GM18909 (cell line): ENCODE results near the gene ANK3.

Experiments
- ATAC-seq: cut with Tn5 transposase; IDR thresholded peaks from one replicate; pipeline ENCODE4 v1.9.1; 2021; ENCODE audit warnings: mild to moderate bottlenecking; ENCODE audit not compliant: unreplicated experiment, poor library complexity

ANK3 gene

DNA sequence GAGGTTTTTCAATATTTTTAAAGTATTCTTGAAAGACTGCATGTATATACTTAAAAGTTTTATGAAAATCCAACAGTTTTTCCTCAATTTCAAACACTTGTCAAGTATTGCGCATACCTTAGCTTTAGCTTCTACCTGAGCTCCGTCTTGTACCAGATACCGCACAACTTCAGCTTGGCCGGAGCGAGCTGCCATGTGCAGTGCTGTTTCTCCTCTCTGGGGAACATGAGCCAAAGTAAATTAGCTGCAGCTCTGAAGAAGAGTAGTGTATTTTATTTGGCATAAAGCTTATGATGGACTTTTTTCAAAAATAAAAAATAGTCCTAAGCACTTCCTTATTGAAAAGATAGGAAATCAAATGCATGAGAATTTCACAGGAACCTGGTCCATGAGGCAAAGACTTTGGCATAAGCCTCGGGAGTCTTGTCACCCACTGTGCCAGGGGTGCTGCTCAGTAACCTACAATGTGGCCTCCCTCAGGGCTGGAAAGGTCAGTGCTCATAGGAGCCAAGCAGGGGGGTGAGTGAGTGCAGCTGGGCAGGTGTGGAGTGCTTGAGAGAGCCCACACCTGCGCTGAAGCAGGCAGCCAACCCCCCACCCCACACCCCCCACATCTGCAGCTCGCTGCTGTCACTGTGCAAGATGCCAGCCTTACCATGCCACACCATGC lies 189.5 kb downstream of the ANK3 start:
- ATAC-seq = no peak

DNA sequence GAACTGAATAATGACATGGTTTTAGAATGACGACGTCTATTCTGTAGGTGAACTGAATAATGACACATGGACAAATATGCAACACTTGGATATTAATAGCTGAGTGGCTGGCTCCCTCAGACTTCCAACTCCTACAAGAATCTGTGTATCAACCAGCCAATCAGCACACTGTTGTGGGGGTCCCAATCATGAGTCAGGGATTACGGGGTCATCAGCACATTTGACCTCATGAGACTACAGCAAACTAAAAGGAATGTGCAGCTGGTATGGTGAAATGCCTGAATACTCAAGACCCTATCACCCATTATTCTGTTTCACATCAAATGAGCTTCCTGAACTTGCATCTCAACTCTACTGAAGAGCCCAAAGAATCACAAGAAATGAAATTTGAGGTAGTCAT lies 192.5 kb downstream of the ANK3 start:
- ATAC-seq = no peak

DNA sequence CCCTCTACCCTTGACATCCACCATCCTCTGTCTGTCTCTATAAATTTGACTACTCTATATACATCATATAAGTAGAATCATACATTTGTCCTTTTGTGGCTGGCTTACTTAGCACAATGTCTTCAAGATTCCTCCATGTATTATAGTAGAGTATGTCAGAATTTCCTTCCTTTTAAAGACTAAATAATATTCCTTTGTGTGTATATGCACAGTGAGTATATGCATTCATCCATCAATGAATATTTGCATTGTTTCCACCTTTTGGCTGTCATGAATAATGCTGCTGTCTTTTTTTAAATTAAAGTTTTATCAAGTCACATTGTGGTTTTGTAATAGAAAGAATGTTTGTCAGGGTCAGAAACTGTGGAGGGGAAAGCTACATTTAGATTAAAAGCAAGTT lies 195.3 kb downstream of the ANK3 start:
- ATAC-seq = no peak

DNA sequence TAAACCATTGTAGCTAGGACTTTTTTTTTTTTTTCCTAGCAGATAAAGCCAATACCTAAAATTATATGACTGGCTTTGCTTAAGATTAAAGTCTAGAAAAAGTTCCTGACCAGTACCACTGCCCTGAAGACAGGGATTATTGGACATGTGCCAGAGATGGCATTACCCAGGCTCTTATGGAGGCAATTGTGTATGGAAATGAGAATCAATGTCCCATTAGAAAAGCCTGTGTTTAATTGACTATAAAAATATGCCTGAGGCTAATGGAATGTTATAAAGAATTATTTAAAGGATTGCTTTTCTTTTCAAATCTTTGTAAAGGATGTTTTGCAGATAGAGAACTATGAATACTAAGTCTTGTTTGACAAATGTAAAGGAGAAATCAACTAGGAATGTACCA lies 196.7 kb downstream of the ANK3 start:
- ATAC-seq = no peak

- ATAC-seq = no peak
Observed at GRCh38 chr10:60189861-60190475, 199.7 kb downstream of the ANK3 start.

GRCh38 chr10:60188548-60188947 lies 201.1 kb downstream of the ANK3 start:
- ATAC-seq = no peak

- no peak for ATAC-seq
Observed at GRCh38 chr10:60187691-60188090, 202.0 kb downstream of the ANK3 start.

DNA sequence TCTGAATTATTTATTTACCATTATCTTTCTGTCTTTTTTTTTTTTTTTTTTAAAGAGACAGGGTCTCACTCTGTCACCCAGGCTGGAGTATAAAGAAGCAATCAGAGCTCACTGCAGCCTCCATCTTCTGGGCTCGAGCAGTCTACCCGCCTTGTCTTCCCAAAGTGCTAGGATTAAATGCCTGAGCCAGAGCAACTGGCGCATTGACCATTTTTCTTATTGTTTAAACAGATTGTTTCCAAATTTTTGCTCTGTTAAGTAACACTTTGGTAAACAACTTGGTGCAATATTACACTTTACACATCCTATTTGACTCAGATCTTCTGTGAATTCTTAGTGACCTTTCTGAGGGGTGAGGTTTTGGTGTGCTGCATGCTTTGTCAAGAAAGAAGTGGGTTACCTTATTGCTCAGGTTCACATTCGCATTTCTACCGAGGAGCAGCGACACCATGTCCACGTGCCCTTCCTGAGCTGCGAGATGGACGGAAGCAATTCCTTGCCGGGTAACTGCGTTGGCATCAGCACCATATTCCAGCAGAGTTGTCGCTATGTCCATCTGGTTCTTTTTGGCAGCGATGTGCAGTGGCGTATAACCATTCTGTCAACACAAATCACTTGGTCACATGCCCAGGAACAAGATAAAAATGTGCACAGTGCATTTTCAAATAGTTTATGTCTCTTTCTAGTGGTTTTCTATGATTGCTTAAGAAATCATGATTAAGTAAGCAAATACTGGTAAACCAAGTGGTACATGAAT lies 203.2 kb downstream of the ANK3 start:
- ATAC-seq = no peak

DNA sequence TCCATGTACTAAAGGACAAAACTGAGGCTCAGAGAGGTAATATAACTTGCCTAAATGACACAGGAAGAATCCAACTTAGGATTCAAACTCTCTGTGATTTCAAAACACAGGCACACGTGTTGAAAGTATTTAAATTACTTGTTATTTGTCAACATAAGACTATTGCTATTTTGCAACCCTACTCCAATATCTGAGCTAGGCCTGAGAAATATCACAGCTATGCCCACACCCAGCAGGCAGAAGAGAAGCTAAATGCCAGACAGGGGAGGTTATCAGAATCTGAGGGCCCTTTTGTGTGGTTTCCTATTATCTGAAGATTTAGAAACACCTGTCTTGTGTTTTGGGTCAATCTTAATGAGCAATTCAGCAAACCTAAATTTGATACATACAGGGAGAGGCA lies 204.3 kb downstream of the ANK3 start:
- ATAC-seq = no peak

DNA sequence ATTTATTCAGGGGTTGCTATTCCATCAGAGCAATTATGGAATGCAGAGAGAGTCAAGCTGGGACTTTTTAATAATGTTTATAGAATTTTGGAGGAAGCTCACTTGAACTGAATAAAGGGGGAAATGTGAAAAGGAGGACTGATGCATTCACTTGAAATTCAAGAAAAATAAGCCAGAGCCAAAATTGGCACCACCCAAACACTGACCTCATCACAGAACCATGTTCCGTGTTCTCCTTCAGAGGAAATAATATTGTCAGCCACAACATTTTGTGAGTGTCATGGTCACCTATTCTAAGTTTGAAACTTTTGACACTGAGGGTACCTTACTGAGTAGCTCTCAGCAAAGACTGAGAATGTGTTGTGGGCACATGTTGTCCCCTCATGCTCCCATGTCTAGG lies 207.0 kb downstream of the ANK3 start:
- ATAC-seq = no peak

GRCh38 chr10:60176925-60177324 lies 212.8 kb downstream of the ANK3 start:
- ATAC-seq = no peak

GRCh38 chr10:60175441-60175971 lies 214.2 kb downstream of the ANK3 start:
- no peak for ATAC-seq

DNA sequence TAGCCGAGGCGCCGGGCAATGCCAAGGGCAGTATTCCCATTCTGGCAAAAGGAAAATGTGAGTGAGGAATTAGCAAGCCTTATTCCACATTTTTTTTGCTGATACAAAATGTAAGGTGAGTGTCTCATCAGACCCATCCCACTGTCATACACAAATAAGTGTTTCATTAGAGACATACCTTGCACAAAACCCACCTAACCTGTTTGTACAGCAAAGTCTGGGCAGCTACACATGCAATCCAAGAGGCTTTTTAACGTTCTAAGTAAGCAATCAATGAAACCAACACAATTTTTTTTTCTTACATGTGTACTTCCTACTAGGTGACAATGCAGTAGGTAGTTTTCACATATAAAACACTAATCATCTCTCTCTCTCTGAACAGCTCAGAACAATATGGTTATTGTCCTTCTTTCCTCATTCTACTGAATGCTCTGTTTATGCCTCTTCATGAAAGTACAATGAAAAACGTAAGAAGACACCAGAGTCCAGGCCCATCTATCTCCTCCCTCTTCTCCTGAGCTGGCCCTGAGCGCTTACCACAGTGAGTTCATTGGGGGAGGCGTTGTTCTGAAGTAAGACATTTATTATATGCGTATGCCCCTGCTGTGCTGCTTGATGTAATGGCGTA lies 217.2 kb downstream of the ANK3 start:
- ATAC-seq = no peak

DNA sequence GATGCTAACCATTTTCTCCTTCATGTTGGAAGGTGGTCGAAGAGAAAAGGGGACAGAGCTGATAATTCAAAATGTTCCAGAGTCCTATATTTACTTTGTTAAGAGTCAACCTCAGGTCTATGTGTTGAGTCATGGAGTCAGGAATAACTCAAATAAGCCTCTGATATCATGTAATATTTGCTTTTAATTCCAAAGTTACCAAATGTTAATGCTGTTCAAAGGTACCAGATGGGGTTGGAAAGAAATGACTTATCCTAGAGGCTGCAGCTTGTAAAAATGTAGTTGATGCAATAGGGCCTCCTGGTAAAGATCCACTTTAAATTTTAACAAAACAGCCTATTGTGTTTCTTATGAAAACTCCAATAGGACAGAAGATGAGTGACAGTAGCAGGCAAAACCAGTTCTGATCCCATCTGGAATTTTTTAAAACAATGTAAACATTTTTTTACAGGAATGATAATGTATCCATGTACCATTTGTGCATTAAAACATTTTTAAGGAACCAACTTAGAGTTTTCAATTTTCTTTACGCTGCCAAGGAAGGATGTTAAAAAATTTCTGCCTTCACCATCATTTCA lies 218.2 kb downstream of the ANK3 start:
- no peak for ATAC-seq

DNA sequence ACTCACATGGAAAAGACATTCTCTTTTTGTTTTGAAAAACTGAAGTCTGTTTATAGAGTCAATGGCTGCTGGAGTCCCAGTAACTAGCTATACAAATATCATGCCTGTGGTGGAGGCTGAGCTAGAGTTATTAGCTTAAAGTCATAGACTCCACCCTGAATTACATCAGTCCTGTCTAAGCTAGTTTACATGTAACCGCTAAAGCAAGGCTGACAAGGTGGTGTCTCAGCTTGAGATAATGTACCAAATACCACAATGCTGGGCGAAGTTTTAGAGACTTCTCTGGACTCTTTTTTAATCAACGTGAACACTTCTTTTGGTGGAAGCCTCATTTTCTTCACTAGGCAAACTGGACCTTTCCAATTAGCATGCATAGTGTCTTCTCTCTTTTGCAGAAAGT lies 219.4 kb downstream of the ANK3 start:
- no peak for ATAC-seq

GRCh38 chr10:60169111-60169510 lies 220.6 kb downstream of the ANK3 start:
- no peak for ATAC-seq

GRCh38 chr10:60167050-60167449 lies 222.6 kb downstream of the ANK3 start:
- ATAC-seq = no peak

DNA sequence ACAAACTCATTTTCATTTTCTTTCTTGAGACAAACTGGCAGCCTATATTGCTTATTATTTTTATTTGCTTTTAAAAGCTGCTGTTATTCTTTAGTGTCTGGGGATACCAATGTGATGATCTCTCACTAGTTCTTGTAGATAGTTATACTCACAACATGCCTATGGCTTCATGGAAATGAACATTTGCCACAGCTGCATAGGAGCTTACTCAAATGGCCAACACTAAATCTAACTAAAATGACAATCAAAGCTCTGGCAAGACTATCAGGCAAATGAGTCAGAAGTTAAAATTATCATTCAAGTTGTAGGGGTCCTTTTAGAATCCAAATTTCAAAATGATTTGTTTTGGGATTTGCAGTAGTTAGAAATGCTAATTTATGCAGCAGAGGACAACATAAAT lies 225.9 kb downstream of the ANK3 start:
- no peak for ATAC-seq

DNA sequence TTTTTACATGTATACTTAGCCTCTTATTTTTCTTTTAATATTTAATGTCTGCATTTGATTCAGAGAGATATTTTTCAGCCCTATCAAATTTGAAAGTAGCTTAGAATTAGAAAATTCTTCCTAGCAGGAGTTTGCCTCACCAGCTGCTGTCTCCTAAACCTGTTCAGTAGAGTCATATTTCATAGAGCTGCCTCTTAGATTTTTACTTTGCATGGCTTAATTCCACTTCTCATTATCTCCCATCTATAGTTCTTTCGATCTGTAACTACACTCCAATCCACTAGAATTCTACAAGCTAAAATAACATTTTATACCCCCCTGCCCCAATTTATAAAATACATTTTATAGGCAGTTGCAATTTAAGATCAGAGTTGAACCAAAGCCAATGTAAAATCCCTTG lies 227.0 kb downstream of the ANK3 start:
- no peak for ATAC-seq

DNA sequence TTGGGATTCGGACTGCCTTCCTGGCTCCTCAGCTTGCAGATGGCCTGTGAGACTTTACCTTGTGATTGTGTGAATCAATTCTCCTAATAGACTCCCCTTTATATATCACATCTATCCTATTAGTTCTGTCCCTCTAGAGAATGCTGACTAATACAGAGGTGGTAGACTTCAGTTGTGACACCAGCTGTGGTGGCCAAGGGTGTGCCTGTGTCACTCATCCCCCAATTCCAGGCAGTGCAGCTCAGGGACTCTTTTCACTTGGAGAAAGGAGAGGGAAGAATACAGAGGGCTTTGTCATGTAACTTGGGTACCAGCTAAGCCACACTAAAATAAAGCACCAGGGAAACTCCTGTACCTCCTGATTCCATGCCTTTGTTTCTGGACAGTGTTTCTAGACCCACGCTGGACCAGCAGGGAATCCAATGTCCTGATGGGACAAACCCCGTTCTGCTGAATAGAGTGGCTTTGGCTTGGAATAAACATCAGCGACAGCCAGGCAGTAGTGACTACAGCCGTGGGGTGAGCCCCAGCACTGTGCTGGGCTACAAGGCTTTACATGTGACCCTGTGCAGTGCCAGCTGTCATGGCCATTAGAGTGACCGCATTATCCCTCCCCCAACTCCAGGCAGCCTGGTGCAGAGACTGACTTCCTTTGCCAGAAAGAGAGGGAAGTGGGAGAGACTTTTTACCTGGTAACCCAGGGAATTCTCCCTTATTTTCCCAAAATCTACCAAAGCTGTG lies 233.6 kb downstream of the ANK3 start:
- ATAC-seq = no peak
